Gastroesophageal sphincter (tissue), 2 donors: ENCODE data around the gene PASD1.

Experiments
- EP300 ChIP-seq: sonication (generic); formaldehyde crosslinking; IDR thresholded peaks from one replicate; pipeline ENCODE4 v1.6.1; 2017; ENCODE audit warnings: antibody characterized with exemption, mild to moderate bottlenecking
- POLR2A ChIP-seq, 2 donors: fragments of 450-650 bp; IDR thresholded peaks; one replicate each; pipeline ENCODE4 v1.6.1; 2017; ENCODE audit warnings: antibody characterized with exemption in 2 of 2, mild to moderate bottlenecking in 2 of 2, moderate library complexity in 1 of 2

DNA sequence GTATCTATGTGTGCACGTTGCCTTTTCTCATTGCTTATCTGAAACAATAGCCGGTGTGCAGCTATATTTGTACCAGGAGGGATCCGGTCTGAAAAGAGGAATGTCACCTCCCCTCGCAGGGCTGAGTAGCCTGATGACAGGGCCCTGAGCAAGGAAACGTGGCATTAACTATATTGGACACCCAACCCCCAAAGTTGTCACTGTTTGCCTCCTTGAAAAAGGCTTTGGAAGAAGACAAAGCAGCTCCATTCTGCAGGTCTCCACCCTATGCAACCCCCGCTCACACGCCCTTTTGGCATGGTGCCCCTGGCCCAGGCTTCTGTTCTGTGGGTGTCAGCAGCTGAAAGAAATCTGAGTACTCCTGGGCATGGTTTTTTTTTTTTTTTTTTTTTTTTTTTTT, 140.0 kb downstream of the PASD1 start:
- no peak for TF ChIP-seq EP300
- no peak for TF ChIP-seq POLR2A (IDR thresholded peaks at IDR 0.05)
